Naive B cell (primary cell): ENCODE data around the gene MAPKAP1. TPM values are rescaled to one million over a fixed set of nuclear protein-coding genes. Genes with fewer than 3 reads are reported as not detected.

Experiments used
- ATAC-seq, 2 donors: fragments of 150-1000 bp; cut with Tn5 transposase; 2 replicates each; pipeline ENCODE4 v1.10.0; 2021; ENCODE audit warnings: low read depth in 2 of 2, mild to moderate bottlenecking in 2 of 2, moderate library complexity in 2 of 2
- DNase-seq: peaks from one replicate; pipeline ENCODE4 v3.0.0; 2022
- H3K27ac Mint-ChIP-seq, 6 donors: one replicate each; pipeline ENCODE4 v1.8.0; 2020 to 2022; ENCODE audit warnings: mild to moderate bottlenecking in 6 of 6, mixed read lengths in 6 of 6, moderate library complexity in 5 of 6, inconsistent platforms in 2 of 6
- H3K27me3 Mint-ChIP-seq, 3 donors: one replicate each; pipeline ENCODE4 v1.8.0; 2021 to 2022; ENCODE audit warnings: mixed read lengths in 3 of 3, mild to moderate bottlenecking in 1 of 3
- H3K36me3 Mint-ChIP-seq, 2 donors: one replicate each; pipeline ENCODE4 v1.8.0; 2020 to 2022; ENCODE audit warnings: mixed read lengths in 2 of 2, inconsistent platforms in 1 of 2, mild to moderate bottlenecking in 1 of 2
- H3K4me1 Mint-ChIP-seq, 3 donors: one replicate each; pipeline ENCODE4 v1.8.0; 2020 to 2022; ENCODE audit warnings: mixed read lengths in 3 of 3, inconsistent platforms in 1 of 3, mild to moderate bottlenecking in 1 of 3, moderate library complexity in 1 of 3
- H3K4me3 Mint-ChIP-seq, 8 donors: one replicate each; pipeline ENCODE4 v1.8.0; 2020 to 2022; ENCODE audit warnings: mild to moderate bottlenecking in 8 of 8, mixed read lengths in 8 of 8, moderate library complexity in 8 of 8, inconsistent platforms in 2 of 8
- H3K9me3 Mint-ChIP-seq, 7 donors: one replicate each; pipeline ENCODE4 v1.8.0; 2020 to 2022; ENCODE audit warnings: mixed read lengths in 7 of 7, mild to moderate bottlenecking in 5 of 7, inconsistent platforms in 2 of 7, moderate library complexity in 1 of 7
- polyA plus RNA-seq, 6 donors: library from polyadenylated mRNA; unstranded; fragments of 300-500 nt; fragmentation: Illumina TruSeq; gene quantifications; one replicate each; pipeline ENCODE4 v1.2.3, GENCODE V29; 2021; ENCODE audit warnings: low read depth in 6 of 6

MAPKAP1 gene
- polyA plus RNA-seq, 6 donors from 2014 or later = 62.4 to 76.1 (median 67.7) TPM

GRCh38 chr9:125466411-125466810 lies 240.6 kb downstream of the MAPKAP1 start:
- H3K36me3 Mint-ChIP-seq = peaks cover 16 to 22% of the 10 kb centered on the region in 2 donors
- no peaks in the 10 kb centered on the region for H3K9me3 Mint-ChIP-seq
- no peaks in the 10 kb centered on the region for H3K4me1 Mint-ChIP-seq
- H3K27ac Mint-ChIP-seq = no peak overlapping the region
- H3K27me3 Mint-ChIP-seq = no peaks in the 10 kb centered on the region
- no peak overlapping the region for H3K4me3 Mint-ChIP-seq
- no peak for DNase-seq
- ATAC-seq = no peak

GRCh38 chr9:125464591-125465385 lies 242.2 kb downstream of the MAPKAP1 start:
- no peak for ATAC-seq
- Mint-ChIP-seq H3K4me3 (no peak overlapping the region), H3K9me3 (no peaks in the 10 kb centered on the region), H3K27me3 (no peaks in the 10 kb centered on the region), H3K36me3 (peaks cover 21 to 22% of the 10 kb centered on the region in 2 donors), H3K4me1 (no peaks in the 10 kb centered on the region), H3K27ac (no peak overlapping the region)
- DNase-seq = no peak

- Mint-ChIP-seq H3K27me3 (no peaks in the 10 kb centered on the region), H3K36me3 (peaks cover 21 to 22% of the 10 kb centered on the region in 2 donors), H3K27ac (no peak overlapping the region), H3K4me3 (no peak overlapping the region), H3K9me3 (peaks cover 0 to 2% (median 0%) of the 10 kb centered on the region in 7 donors), H3K4me1 (no peaks in the 10 kb centered on the region)
- ATAC-seq (no peak), DNase-seq (no peak)
Measured at GRCh38 chr9:125463926-125464325, 243.1 kb downstream of the MAPKAP1 start.

- DNase-seq = no peak
- no peaks in the 10 kb centered on the region for H3K27me3 Mint-ChIP-seq
- no peak overlapping the region for H3K4me3 Mint-ChIP-seq
- peak overlapping the region in 1 of 6 donors; percentile 33 for H3K27ac Mint-ChIP-seq
- H3K36me3 Mint-ChIP-seq = peaks cover 17 to 25% of the 10 kb centered on the region in 2 donors
- no peaks in the 10 kb centered on the region for H3K4me1 Mint-ChIP-seq
- H3K9me3 Mint-ChIP-seq = peaks cover 0 to 9% (median 2%) of the 10 kb centered on the region in 7 donors
- no peak for ATAC-seq
Measured at GRCh38 chr9:125462861-125463291, 244.1 kb downstream of the MAPKAP1 start.

GRCh38 chr9:125461636-125462190 lies 245.3 kb downstream of the MAPKAP1 start:
- H3K4me3 Mint-ChIP-seq = no peak overlapping the region
- no peaks in the 10 kb centered on the region for H3K27me3 Mint-ChIP-seq
- no peak overlapping the region for H3K27ac Mint-ChIP-seq
- DNase-seq (no peak), ATAC-seq (no peak)
- H3K36me3 Mint-ChIP-seq = peaks cover 23 to 35% of the 10 kb centered on the region in 2 donors
- no peaks in the 10 kb centered on the region for H3K4me1 Mint-ChIP-seq
- H3K9me3 Mint-ChIP-seq = peaks cover 0 to 20% (median 13%) of the 10 kb centered on the region in 7 donors

- ATAC-seq = no peak
- Mint-ChIP-seq H3K4me3 (no peak overlapping the region), H3K9me3 (peaks cover 3 to 27% (median 20%) of the 10 kb centered on the region in 7 donors), H3K27ac (peak overlapping the region in 1 of 6 donors; percentile 27), H3K4me1 (no peaks in the 10 kb centered on the region), H3K27me3 (no peaks in the 10 kb centered on the region), H3K36me3 (peaks cover 30 to 40% of the 10 kb centered on the region in 2 donors)
- no peak for DNase-seq
Measured at GRCh38 chr9:125460883-125461635, 245.9 kb downstream of the MAPKAP1 start.

GRCh38 chr9:125460346-125460745 lies 246.7 kb downstream of the MAPKAP1 start:
- H3K9me3 Mint-ChIP-seq = peaks cover 4 to 33% (median 22%) of the 10 kb centered on the region in 7 donors
- no peaks in the 10 kb centered on the region for H3K27me3 Mint-ChIP-seq
- peak overlapping the region in 1 of 6 donors; percentile 47 for H3K27ac Mint-ChIP-seq
- H3K4me1 Mint-ChIP-seq = peaks cover 0 to 2% (median 0%) of the 10 kb centered on the region in 3 donors
- ATAC-seq (no peak), DNase-seq (no peak)
- H3K36me3 Mint-ChIP-seq = peaks cover 37 to 43% of the 10 kb centered on the region in 2 donors
- no peak overlapping the region for H3K4me3 Mint-ChIP-seq

GRCh38 chr9:125457357-125457756 lies 249.7 kb downstream of the MAPKAP1 start:
- H3K4me3 Mint-ChIP-seq = no peak overlapping the region
- H3K27ac Mint-ChIP-seq = peak overlapping the region in 2 of 6 donors; percentile 63 to 76
- ATAC-seq (no peak), DNase-seq (no peak)
- H3K9me3 Mint-ChIP-seq = peaks cover 4 to 35% (median 22%) of the 10 kb centered on the region in 7 donors
- no peaks in the 10 kb centered on the region for H3K27me3 Mint-ChIP-seq
- peaks cover 8 to 10% (median 10%) of the 10 kb centered on the region in 3 donors for H3K4me1 Mint-ChIP-seq
- peaks cover 37 to 43% of the 10 kb centered on the region in 2 donors for H3K36me3 Mint-ChIP-seq

- Mint-ChIP-seq H3K27me3 (no peaks in the 10 kb centered on the region), H3K9me3 (peaks cover 4 to 35% (median 22%) of the 10 kb centered on the region in 7 donors), H3K4me3 (no peak overlapping the region), H3K36me3 (peaks cover 32 to 39% of the 10 kb centered on the region in 2 donors), H3K27ac (no peak overlapping the region), H3K4me1 (peaks cover 10 to 12% (median 10%) of the 10 kb centered on the region in 3 donors)
- ATAC-seq (no peak), DNase-seq (no peak)
Measured at GRCh38 chr9:125455876-125456275, 251.1 kb downstream of the MAPKAP1 start.

GRCh38 chr9:125455132-125455531 lies 251.9 kb downstream of the MAPKAP1 start:
- Mint-ChIP-seq H3K27ac (no peak overlapping the region), H3K4me1 (peaks cover 12 to 14% (median 14%) of the 10 kb centered on the region in 3 donors), H3K9me3 (peaks cover 4 to 35% (median 22%) of the 10 kb centered on the region in 7 donors), H3K27me3 (no peaks in the 10 kb centered on the region), H3K4me3 (no peak overlapping the region), H3K36me3 (peaks cover 32% of the 10 kb centered on the region in 2 donors)
- ATAC-seq (no peak), DNase-seq (no peak)

GRCh38 chr9:125447202-125447802 lies 259.7 kb downstream of the MAPKAP1 start:
- H3K9me3 Mint-ChIP-seq = no peaks in the 10 kb centered on the region
- H3K36me3 Mint-ChIP-seq = peaks cover 15 to 30% of the 10 kb centered on the region in 2 donors
- peak overlapping the region; percentile 50 to 86 (median 76) for H3K4me3 Mint-ChIP-seq
- peak overlapping the region; percentile 88 to 97 (median 94) for H3K27ac Mint-ChIP-seq
- DNase-seq (no peak), ATAC-seq (no peak)
- H3K4me1 Mint-ChIP-seq = peaks cover 49 to 63% (median 52%) of the 10 kb centered on the region in 3 donors
- H3K27me3 Mint-ChIP-seq = peaks cover 0 to 4% (median 0%) of the 10 kb centered on the region in 3 donors

- DNase-seq (peak; percentile 90), ATAC-seq (peak; percentile 100)
- Mint-ChIP-seq H3K27ac (peak overlapping the region; percentile 88 to 97 (median 94)), H3K27me3 (peaks cover 0 to 4% (median 0%) of the 10 kb centered on the region in 3 donors), H3K4me3 (peak overlapping the region; percentile 50 to 86 (median 76)), H3K9me3 (no peaks in the 10 kb centered on the region), H3K36me3 (peaks cover 15 to 27% of the 10 kb centered on the region in 2 donors), H3K4me1 (peaks cover 48 to 63% (median 52%) of the 10 kb centered on the region in 3 donors)
Measured at GRCh38 chr9:125446561-125447094, 260.4 kb downstream of the MAPKAP1 start.
